SW480 (cell line): ENCODE results near the gene SETD5.

ENCODE experiments used
- DNase-seq: peaks from one replicate; pipeline ENCODE4 v3.0.0-alpha.2; 2016; ENCODE audit warnings: low spot score

SETD5 gene

GRCh38 chr3:9409981-9410854 lies 12.8 kb downstream of the SETD5 start:
- no peak for DNase-seq

GRCh38 chr3:9411302-9411701 lies 13.9 kb downstream of the SETD5 start:
- DNase-seq = no peak

DNA sequence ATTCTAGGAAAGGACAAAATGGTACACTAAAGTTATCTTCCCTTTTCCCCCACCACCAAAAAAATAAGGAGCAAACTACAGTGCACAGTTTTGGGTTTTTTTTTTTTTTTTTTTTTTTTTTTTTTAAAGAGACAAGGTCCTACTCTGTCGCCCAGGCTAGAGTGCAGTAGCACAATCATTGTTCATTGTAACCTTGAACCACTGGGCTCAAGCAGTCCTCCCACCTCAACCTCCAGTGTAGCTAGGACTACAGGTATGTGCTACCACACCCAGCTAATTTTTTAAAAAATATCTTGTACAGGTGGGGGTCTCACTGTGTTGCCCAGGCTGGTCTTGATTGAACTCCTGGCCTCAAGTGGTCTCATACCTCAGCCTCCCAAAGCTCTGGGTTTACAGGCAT lies 14.9 kb downstream of the SETD5 start:
- no peak for DNase-seq

GRCh38 chr3:9414826-9415225 lies 17.4 kb downstream of the SETD5 start:
- DNase-seq = no peak

- no peak for DNase-seq
Observed at GRCh38 chr3:9415485-9416138, 18.2 kb downstream of the SETD5 start.

DNA sequence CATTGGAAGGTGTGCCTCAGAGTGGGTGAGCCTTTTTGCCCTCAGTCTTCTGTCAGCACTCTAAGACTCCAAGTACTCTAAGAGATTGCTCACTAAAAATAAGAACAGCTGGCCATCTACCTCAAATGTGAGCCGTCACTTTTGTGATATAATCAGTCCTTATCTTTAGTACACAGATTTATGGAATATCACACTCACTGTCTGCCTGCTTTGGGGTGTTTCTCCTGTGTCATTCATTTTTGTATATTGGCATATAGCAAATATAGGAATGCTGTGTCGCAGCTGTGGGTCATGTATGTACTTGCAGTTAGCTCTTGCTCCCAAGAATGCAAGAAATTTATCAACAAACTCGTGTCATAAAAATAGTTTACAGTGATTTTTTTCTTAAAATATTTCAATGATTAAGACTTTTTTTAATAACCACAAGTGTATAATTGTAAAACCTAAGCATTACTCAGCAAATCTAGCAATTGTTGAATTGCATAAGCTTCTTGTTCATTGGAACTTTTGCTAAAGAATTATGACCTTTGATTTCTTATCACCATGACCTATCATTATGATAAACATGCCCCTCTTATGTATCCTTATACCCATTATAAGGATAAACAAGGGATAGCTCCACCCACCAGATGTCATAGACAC lies 18.8 kb downstream of the SETD5 start:
- no peak for DNase-seq

DNA sequence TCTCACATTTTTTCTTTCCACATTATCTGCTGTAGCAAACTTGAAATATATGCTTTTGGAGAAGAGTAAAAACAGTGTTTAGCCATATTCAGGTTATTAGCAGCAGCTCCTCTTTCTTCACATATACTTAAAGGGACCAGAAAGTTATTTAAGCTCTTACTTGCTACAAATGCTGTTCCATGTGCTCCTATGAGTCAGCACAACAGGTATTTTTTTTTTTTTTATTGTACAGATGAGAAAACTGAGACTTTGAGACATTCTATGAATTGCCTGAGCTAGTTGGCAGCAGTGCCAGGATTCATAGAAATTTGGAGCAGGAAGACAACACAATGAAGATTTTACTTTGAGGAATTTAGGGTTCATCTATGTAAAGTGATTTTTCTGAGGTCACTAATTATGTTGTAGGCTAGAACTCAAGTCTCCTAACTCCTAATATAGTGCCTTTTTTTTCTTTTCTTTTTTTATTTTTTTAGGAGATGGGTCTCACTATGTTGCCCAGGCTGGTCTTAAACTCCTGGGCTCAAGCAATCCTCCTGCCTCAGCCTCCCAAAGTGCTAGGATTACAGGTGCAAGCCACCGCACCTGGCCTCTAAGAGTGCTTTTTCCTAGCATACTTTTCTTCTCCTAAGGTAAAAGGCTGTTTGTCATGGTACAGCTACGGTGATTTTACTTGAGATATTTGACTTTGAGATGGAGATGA lies 23.6 kb downstream of the SETD5 start:
- DNase-seq = peak; percentile 22

- DNase-seq = peak; percentile 96
Observed at GRCh38 chr3:9422712-9423424, 25.5 kb downstream of the SETD5 start.

DNA sequence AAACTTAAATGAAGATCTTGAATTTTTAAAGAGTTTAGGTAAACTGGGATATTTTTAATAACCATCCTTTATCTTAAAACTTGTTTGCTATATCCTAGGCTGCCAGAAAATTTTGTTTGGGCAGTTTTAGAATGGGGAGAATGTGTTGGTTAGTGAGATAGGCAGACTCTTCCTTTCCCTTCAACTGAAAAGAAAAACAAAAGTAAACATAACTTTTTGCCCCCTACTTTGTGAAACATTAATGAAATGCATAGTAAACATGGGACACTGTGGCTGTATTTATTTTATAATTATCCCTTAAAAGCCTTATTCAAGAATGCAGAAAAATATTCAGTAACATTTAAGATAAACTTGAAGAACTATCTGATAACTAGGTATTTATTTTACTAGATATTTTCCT lies 31.0 kb downstream of the SETD5 start:
- no peak for DNase-seq

DNA sequence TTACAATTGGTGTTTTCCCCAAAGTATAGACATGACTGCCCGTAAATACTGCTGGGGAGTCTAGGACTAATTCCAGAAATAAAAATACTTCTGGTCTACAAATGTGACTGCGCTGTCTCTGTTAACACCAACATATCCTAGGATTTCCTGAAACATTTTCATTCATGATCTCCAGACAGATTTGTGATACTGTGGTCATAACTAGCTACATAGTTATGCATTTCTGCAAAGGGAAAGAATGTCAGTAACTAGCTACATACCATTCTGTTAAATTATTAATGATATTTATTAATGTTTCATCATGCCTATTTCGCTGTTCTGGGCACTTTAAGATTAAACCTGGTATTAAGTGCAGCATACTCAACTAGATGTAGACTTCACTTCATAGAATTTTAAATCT lies 33.3 kb downstream of the SETD5 start:
- no peak for DNase-seq

DNA sequence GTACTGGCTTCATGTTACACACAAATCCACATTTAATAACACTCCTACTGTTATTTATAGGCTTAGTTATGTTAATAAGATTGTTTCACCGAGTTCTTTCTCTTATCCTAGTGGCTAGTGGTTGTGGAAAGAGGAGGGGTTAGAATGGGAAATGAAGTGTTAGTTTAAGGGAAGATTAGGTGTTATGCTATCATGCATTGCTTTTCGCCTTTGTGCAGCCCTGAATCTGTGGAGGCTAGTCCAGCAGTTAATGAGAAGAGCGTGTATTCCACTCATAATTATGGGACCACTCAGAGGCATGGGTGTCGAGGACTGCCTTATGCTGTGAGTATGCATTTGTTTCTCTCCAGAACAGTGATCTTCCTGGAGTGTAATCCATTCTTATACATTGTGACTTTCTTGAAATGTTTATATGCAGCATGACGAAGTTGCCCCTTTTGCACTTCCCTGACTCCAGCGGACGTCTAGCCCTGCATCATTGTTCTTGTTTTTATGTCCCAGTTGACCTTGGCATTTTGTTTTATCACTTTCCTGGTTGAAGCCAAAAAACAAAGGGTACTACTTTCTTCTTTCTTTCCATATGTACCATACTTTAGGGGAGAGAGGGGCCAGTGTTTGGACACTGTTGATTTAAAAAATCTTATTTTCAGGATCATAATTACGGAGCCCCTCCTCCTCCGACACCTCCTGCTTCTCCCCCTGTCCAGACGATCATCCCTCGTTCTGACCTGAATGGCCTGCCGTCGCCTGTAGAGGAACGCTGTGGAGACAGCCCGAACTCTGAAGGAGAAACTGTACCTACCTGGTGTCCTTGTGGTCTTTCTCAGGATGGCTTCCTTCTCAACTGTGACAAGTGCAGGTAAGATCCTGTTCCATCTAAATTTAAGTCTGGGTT lies 36.5 kb downstream of the SETD5 start:
- DNase-seq = no peak

GRCh38 chr3:9435316-9435715 lies 37.9 kb downstream of the SETD5 start:
- DNase-seq = no peak

DNA sequence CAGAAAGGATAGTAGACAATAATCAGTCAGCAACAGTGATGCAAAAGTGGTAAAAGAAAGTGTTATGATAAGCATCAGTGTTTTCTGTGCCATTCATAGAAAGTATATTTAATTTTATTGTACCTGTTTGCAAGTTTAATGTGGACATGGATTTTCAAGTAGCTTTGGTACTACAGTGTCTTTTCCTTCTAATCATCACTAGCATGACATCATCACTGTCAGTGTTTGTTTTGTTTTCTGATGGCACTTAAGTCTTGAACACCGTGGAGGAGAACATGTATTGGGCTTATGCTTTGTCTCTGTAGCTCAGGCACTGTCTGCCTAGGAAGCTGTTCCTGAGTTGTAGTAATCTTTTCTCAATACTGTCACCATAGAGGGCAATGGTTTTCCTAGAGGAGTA lies 41.9 kb downstream of the SETD5 start:
- no peak for DNase-seq

- DNase-seq = no peak
Observed at GRCh38 chr3:9441501-9442221, 44.2 kb downstream of the SETD5 start.

- no peak for DNase-seq
Observed at GRCh38 chr3:9448071-9448470, 50.7 kb downstream of the SETD5 start.

- no peak for DNase-seq
Observed at GRCh38 chr3:9448643-9449042, 51.2 kb downstream of the SETD5 start.

GRCh38 chr3:9450126-9450525 lies 52.7 kb downstream of the SETD5 start:
- DNase-seq = no peak

DNA sequence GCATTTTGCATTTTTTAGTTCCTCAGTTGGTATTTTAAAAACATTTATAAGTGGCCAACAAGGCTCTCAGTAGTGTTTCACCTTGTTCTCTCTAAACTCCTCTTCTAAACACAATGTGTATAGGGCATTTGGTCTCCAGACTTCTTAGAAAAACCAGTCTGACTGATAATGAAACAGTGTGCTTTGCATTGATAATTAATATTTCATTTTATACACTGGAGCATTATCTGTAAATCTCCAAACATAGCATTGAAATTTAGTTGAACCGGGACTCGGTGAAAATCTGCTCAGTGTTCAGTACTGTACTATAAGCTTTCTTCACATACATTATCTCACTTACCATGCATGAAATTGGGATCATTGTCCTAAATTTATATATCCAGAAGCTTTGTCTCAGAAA lies 53.6 kb downstream of the SETD5 start:
- no peak for DNase-seq

- DNase-seq = no peak
Observed at GRCh38 chr3:9452417-9452816, 55.0 kb downstream of the SETD5 start.

- no peak for DNase-seq
Observed at GRCh38 chr3:9455596-9456131, 58.2 kb downstream of the SETD5 start.
